ENCODE measurements around the gene PTPN1. TPM values are rescaled to one million over a fixed set of nuclear protein-coding genes. Genes with fewer than 3 reads are reported as not detected.

The PTPN1 gene
- total and polyA plus RNA-seq, 2 experiments from 2014 or later: 19.4 to 29.4 TPM

DNA sequence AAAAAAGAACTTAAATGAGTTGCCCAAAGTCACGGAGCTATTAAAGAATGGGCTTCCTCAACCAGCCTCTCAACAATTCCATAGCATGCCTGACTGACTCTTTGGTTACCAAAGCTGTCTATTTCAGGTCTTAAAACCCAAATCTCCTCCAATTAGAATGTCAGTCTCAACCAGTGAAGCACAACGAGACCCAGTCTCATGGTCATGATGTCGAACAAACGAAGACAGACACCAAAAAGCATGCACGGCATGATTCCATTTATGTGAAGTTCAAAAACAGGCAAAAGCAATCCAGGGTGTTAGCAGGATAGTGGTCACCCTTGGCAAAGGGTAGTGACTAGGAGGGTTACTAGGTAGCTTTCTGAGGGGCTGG, 16.3 kb upstream of the PTPN1 start:
- Histone ChIP-seq H3K4me1 (ENCODE audit: low read depth) (no peaks in the 10 kb centered on the region), H3K4me3 (no peak overlapping the region), H3K36me3 (no peaks in the 10 kb centered on the region), H3K9me3 (ENCODE audit: low read depth) (no peaks in the 10 kb centered on the region), H3K27ac (no peak overlapping the region), H3K27me3 (no peaks in the 10 kb centered on the region)
- no peak for DNase-seq (ENCODE audit: low read depth in 1 of 2, low spot score in 1 of 2)
- TF ChIP-seq, protein P1, sequence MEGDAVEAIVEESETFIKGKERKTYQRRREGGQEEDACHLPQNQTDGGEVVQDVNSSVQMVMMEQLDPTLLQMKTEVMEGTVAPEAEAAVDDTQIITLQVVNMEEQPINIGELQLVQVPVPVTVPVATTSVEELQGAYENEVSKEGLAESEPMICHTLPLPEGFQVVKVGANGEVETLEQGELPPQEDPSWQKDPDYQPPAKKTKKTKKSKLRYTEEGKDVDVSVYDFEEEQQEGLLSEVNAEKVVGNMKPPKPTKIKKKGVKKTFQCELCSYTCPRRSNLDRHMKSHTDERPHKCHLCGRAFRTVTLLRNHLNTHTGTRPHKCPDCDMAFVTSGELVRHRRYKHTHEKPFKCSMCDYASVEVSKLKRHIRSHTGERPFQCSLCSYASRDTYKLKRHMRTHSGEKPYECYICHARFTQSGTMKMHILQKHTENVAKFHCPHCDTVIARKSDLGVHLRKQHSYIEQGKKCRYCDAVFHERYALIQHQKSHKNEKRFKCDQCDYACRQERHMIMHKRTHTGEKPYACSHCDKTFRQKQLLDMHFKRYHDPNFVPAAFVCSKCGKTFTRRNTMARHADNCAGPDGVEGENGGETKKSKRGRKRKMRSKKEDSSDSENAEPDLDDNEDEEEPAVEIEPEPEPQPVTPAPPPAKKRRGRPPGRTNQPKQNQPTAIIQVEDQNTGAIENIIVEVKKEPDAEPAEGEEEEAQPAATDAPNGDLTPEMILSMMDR (IDR thresholded peaks at IDR 0.05; ENCODE audit: low read depth, low read length): no peak

DNA sequence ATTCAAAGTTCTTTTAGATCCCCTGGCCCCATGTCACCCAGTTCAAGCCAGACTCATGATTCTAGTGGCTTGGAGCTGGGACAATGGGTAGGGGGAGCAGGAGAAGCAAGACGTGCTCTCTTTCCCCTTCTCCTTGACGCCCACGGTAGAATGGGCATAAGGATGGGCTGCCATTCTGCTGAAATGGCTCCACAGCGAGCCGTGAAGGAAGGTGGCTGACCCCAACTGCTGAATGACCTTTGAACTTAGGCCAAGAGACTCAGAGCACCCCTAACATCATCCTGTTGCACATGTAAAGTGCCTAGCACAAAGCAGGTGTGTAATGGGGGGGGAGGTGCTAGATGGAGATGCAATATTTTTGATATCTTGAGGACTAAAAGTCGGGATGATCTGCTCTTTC, 15.8 kb upstream of the PTPN1 start:
- no peak for DNase-seq (ENCODE audit: low read depth in 1 of 2, low spot score in 1 of 2)
- no peaks in the 10 kb centered on the region for H3K4me1 ChIP-seq (ENCODE audit: low read depth)
- no peaks in the 10 kb centered on the region for H3K9me3 ChIP-seq (ENCODE audit: low read depth)
- H3K27me3 ChIP-seq: no peaks in the 10 kb centered on the region
- H3K27ac ChIP-seq: no peak overlapping the region
- H3K4me3 ChIP-seq: no peak overlapping the region
- TF ChIP-seq, protein P1 (IDR thresholded peaks at IDR 0.05; ENCODE audit: low read depth, low read length): no peak
- H3K36me3 ChIP-seq: no peaks in the 10 kb centered on the region

DNA sequence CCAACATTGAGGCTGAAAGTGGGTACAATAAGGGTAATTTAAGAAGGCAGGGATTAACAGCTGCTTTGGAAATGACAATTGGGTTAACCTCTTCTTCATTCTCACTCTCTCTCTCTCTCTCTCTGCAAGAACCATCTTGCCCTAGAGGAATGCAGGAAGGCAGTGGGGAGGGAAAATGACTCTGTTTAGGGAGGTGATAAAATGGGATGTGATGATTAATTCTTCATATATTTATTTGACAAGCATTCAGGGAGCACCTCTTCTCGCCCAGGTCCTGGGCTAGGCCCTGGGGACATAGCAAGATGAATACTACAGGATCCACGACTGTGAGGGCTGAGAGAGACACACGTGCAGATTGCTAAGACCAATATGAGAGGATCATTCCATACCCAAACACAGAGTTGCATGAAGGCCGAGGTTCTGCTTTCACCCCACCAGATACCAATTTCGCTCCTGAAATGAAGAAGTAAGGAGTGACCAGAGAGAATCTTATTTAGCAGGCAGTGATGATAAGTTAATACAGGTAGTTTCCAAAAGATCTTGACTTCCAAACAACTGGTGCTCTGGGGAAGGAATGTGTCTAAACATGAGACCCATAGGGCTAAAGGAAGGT, 13.3 kb upstream of the PTPN1 start:
- H3K27ac ChIP-seq: no peak overlapping the region
- TF ChIP-seq, protein P1 (IDR thresholded peaks at IDR 0.05; ENCODE audit: low read depth, low read length): no peak
- H3K9me3 ChIP-seq (ENCODE audit: low read depth): no peaks in the 10 kb centered on the region
- H3K4me3 ChIP-seq: no peak overlapping the region
- no peaks in the 10 kb centered on the region for H3K36me3 ChIP-seq
- H3K4me1 ChIP-seq (ENCODE audit: low read depth): no peaks in the 10 kb centered on the region
- no peaks in the 10 kb centered on the region for H3K27me3 ChIP-seq
- DNase-seq (ENCODE audit: low read depth in 1 of 2, low spot score in 1 of 2): no peak

DNA sequence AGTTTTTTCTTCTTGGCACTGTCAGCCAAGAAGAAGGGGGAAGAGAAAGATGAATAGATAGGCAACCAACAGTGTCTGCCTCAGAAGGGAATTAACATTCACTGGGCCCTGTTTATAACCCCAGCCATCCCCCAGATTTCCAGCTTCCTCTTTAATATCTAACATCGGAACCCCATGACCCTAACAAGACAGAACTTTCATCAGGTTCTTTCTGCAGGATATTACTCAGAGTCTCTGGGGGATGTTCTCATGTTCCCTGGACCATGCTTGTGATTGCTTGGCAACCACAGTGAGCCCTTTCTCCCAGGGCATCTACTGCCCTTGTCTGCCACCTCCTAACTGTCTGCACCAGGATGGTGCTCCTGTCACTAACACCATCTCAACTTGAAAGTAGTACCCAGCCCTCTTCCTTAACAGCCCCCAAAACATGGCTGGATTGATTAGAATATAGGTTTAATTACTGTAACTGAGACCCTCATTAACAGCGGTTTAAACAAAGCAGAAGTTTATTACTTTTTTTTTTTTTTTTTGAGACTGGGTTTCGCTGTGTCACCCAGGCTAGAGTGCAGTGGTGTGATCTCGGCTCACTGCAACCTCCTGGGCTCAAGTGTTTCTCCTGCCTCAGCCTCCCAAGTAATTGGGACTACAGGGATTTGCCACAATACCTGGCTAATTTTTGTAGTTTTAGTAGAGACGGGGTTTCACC, 12.0 kb upstream of the PTPN1 start:
- Histone ChIP-seq H3K4me1 (ENCODE audit: low read depth) (no peaks in the 10 kb centered on the region), H3K27me3 (no peaks in the 10 kb centered on the region), H3K9me3 (ENCODE audit: low read depth) (no peaks in the 10 kb centered on the region), H3K36me3 (no peaks in the 10 kb centered on the region), H3K4me3 (no peak overlapping the region), H3K27ac (no peak overlapping the region)
- TF ChIP-seq, protein P1 (IDR thresholded peaks at IDR 0.05; ENCODE audit: low read depth, low read length): no peak
- DNase-seq (ENCODE audit: low read depth in 1 of 2, low spot score in 1 of 2): peak in 1 of 2 donors; percentile 74

DNA sequence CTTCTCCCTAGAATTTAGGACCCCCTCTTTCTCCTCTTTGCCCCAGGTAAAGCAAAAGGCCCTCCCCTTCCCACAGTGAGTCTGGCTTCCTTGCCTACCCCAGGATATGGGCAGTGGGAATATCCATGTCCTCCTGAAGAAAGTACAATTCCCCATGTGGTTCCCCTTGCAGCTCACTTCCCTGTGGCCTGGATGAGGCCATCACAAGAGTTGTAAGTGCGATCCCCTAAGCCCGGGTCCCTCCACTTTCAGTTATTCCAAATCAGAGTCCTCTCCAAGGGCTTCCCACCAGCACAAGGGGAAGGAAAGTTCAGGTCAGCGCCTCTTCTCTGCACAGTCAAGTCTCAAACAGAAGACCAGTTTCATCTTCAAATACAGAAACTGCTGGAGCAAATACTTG, 10.2 kb upstream of the PTPN1 start:
- Histone ChIP-seq H3K4me3 (no peak overlapping the region), H3K27ac (no peak overlapping the region), H3K36me3 (no peaks in the 10 kb centered on the region), H3K9me3 (ENCODE audit: low read depth) (no peaks in the 10 kb centered on the region), H3K27me3 (no peaks in the 10 kb centered on the region), H3K4me1 (ENCODE audit: low read depth) (no peaks in the 10 kb centered on the region)
- TF ChIP-seq, protein P1 (IDR thresholded peaks at IDR 0.05; ENCODE audit: low read depth, low read length): no peak
- no peak for DNase-seq (ENCODE audit: low read depth in 1 of 2, low spot score in 1 of 2)
